Ovary (tissue), 3 donors: ENCODE results near the gene SLC22A24.

Source experiments
- POLR2A ChIP-seq: fragments of 450-650 bp; IDR thresholded peaks from one replicate; pipeline ENCODE4 v1.6.1; 2017; ENCODE audit warnings: antibody characterized with exemption, mild to moderate bottlenecking, moderate library complexity
- TF ChIP-seq, protein P1 (sequence below), 3 donors: fragments of 450-650 bp in 2 of 3; fragments of 200-600 bp in 1 of 3; IDR thresholded peaks; one replicate each; pipeline versions ENCODE4 v1.5.1 to v1.8.0; 2016 to 2022; ENCODE audit warnings: antibody characterized with exemption in 3 of 3, mild to moderate bottlenecking in 1 of 3
- donor health status: DM: no; HTN: no; CAD: no.

DNA sequence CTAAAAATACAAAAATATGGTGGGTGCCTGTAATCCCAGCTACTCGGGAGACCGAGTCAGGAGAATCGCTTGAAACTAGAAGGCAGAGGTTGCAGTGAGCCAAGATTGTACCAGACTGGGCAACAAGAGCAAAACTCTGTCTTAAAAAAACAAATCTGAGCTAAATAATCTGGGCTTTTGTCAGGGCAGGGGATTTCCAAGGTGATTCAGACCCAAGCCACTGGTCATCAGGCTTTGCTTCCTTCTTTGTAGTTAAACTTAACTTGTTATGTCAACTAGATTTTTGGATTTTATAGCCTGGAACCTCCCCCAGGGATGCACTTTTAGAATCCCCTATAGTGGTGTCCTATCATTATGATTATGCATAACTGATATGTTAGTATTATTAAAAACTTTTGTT lies 101.4 kb downstream of the SLC22A24 start:
- TF ChIP-seq, protein P1, sequence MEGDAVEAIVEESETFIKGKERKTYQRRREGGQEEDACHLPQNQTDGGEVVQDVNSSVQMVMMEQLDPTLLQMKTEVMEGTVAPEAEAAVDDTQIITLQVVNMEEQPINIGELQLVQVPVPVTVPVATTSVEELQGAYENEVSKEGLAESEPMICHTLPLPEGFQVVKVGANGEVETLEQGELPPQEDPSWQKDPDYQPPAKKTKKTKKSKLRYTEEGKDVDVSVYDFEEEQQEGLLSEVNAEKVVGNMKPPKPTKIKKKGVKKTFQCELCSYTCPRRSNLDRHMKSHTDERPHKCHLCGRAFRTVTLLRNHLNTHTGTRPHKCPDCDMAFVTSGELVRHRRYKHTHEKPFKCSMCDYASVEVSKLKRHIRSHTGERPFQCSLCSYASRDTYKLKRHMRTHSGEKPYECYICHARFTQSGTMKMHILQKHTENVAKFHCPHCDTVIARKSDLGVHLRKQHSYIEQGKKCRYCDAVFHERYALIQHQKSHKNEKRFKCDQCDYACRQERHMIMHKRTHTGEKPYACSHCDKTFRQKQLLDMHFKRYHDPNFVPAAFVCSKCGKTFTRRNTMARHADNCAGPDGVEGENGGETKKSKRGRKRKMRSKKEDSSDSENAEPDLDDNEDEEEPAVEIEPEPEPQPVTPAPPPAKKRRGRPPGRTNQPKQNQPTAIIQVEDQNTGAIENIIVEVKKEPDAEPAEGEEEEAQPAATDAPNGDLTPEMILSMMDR (IDR thresholded peaks at IDR 0.05) = no peak
- TF ChIP-seq POLR2A = no peak
